OCI-LY1 (cell line): Measurements from ENCODE around the gene TRABD2B.

Experiments used
- H2AFZ ChIP-seq: fragments of 200-600 bp; sonication (generic), shearing (Covaris generic); 2 replicates; pipeline ENCODE4 v1.6.0; 2014; ENCODE audit warnings: antibody characterized with exemption, mild to moderate bottlenecking, low read length
- H3F3A ChIP-seq: fragments of 200-600 bp; sonication (generic), shearing (Covaris generic); 2 replicates; pipeline ENCODE4 v1.6.0; 2014; ENCODE audit warnings: mild to moderate bottlenecking, antibody characterized with exemption, low read length, moderate library complexity; ENCODE audit not compliant: insufficient read depth
- H3K27ac ChIP-seq: fragments of 200-600 bp; sonication (generic); 2 replicates; pipeline ENCODE4 v1.5.1; 2014; ENCODE audit warnings: low read length, mixed run types, mild to moderate bottlenecking, low read depth; ENCODE audit not compliant: poor library complexity, severe bottlenecking
- H3K27me3 ChIP-seq: fragments of 200-600 bp; sonication (generic); 2 replicates; pipeline ENCODE4 v1.6.0; 2014; ENCODE audit warnings: antibody characterized with exemption, mild to moderate bottlenecking, low read length, moderate library complexity; ENCODE audit not compliant: insufficient read depth
- H3K36me3 ChIP-seq: fragments of 200-600 bp; sonication (generic); 2 replicates; pipeline ENCODE4 v1.6.1; 2014; ENCODE audit warnings: mild to moderate bottlenecking, antibody characterized with exemption, low read length, moderate library complexity, mixed read lengths; ENCODE audit not compliant: insufficient read depth
- H3K4me1 ChIP-seq: fragments of 200-600 bp; sonication (generic); 2 replicates; pipeline ENCODE4 v1.5.1; 2014; ENCODE audit warnings: mild to moderate bottlenecking, low read length, moderate library complexity; ENCODE audit not compliant: insufficient read depth, severe bottlenecking
- H3K4me2 ChIP-seq: fragments of 200-600 bp; sonication (generic), shearing (Covaris generic); 2 replicates; pipeline ENCODE4 v1.6.1; 2014; ENCODE audit warnings: low read length
- H3K4me3 ChIP-seq: fragments of 200-600 bp; sonication (generic); 2 replicates; pipeline ENCODE4 v1.5.1; 2014; ENCODE audit warnings: low read length, low read depth, mild to moderate bottlenecking, mixed read lengths; ENCODE audit not compliant: poor library complexity, severe bottlenecking
- H3K79me2 ChIP-seq: fragments of 200-600 bp; shearing (Covaris generic); 2 replicates; pipeline ENCODE4 v1.6.1; 2016; ENCODE audit warnings: mixed run types, low read length, mixed read lengths; ENCODE audit not compliant: insufficient read depth
- H3K9ac ChIP-seq: fragments of 200-600 bp; sonication (generic), shearing (Covaris generic); 2 replicates; pipeline ENCODE4 v1.6.1; 2014; ENCODE audit warnings: mild to moderate bottlenecking, low read length, mixed read lengths
- H3K9me2 ChIP-seq: fragments of 200-600 bp; sonication (generic), shearing (Covaris generic); 2 replicates; pipeline ENCODE4 v1.6.1; 2014; ENCODE audit warnings: low read depth, mild to moderate bottlenecking, low read length, mixed read lengths
- H3K9me3 ChIP-seq: fragments of 200-600 bp; shearing (Covaris generic); 2 replicates; pipeline ENCODE4 v1.6.1; 2014; ENCODE audit warnings: low read length, mixed read lengths
- H4K20me1 ChIP-seq: fragments of 200-600 bp; sonication (generic), shearing (Covaris generic); 2 replicates; pipeline ENCODE4 v1.6.0; 2016; ENCODE audit warnings: mild to moderate bottlenecking, low read length; ENCODE audit not compliant: insufficient read depth
- EZH2 ChIP-seq: fragments of 200-600 bp; sonication (generic), shearing (Covaris generic); IDR thresholded peaks from 2 replicates; pipeline ENCODE4 v1.8.0; 2017; ENCODE audit warnings: borderline replicate concordance, mixed run types, mild to moderate bottlenecking, antibody characterized with exemption, low read length, moderate library complexity, mixed read lengths
- TF ChIP-seq, protein P1 (sequence below): fragments of 200-600 bp; sonication (generic), shearing (Covaris generic); IDR thresholded peaks from 2 replicates; pipeline ENCODE4 v1.5.1; 2017; ENCODE audit warnings: mild to moderate bottlenecking, antibody characterized with exemption, low read length, moderate library complexity, mixed read lengths

The TRABD2B gene

DNA sequence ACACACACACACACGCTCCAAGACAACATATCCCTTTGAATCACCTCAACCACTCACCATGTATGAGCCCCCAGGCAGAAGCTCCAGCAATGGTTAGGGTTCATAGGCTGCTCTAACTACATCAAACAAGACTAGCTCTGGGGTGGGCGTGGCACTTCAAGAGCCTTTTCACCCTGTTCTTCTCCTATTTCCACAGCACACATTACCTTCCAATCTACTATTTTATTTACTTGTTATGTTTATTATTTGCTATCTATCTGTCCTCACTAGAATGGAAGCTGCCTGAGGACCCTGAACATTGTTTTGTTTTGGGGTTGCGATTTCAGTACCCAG is 28.7 kb downstream of the TRABD2B start:
- no peak overlapping the region for H3K27ac ChIP-seq
- no peak overlapping the region for H3K4me3 ChIP-seq
- no peaks in the 10 kb centered on the region for H3K27me3 ChIP-seq
- H3K9me2 ChIP-seq, result no peaks in the 10 kb centered on the region
- no peak overlapping the region for H3K4me2 ChIP-seq
- H3K4me1 ChIP-seq, result no peaks in the 10 kb centered on the region
- no peaks in the 10 kb centered on the region for H3K79me2 ChIP-seq
- TF ChIP-seq EZH2, result no peak
- TF ChIP-seq, protein P1, sequence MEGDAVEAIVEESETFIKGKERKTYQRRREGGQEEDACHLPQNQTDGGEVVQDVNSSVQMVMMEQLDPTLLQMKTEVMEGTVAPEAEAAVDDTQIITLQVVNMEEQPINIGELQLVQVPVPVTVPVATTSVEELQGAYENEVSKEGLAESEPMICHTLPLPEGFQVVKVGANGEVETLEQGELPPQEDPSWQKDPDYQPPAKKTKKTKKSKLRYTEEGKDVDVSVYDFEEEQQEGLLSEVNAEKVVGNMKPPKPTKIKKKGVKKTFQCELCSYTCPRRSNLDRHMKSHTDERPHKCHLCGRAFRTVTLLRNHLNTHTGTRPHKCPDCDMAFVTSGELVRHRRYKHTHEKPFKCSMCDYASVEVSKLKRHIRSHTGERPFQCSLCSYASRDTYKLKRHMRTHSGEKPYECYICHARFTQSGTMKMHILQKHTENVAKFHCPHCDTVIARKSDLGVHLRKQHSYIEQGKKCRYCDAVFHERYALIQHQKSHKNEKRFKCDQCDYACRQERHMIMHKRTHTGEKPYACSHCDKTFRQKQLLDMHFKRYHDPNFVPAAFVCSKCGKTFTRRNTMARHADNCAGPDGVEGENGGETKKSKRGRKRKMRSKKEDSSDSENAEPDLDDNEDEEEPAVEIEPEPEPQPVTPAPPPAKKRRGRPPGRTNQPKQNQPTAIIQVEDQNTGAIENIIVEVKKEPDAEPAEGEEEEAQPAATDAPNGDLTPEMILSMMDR, result no peak
- H4K20me1 ChIP-seq, result no peaks in the 10 kb centered on the region
- no peaks in the 10 kb centered on the region for H3K9me3 ChIP-seq
- H3K36me3 ChIP-seq, result no peaks in the 10 kb centered on the region
- H2AFZ ChIP-seq, result no peak overlapping the region
- no peaks in the 10 kb centered on the region for H3F3A ChIP-seq
- H3K9ac ChIP-seq, result no peak overlapping the region

DNA sequence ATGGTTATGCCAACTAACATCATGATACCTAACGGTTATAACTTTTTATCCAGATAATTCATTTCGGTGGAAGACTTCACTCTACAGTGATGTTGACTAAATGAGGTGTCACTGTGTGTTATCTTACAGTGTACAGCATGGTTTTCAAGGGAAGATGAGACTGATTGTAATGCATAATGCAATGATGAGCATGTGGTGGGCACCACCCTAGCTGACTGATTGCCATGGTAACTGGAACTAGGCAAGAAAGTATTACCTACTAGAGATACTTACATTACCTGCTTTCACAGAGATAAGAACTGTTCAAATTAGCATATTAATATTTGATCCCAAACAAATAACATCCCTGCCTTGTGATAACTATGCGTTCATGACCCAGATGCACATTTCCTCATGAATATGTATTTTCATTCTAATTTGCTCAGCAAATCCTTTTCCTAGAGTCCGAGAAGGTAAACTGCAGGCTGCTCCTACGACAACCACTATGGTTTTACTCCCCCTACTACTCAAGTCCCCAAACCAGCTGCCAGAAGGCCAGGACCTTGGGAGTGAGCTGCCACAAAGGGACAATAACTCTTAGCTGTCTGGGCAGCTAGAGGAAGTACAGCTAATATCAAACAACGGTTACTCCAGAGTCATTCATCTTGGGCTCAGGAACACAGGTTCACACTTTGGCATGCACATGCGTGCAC is 29.2 kb downstream of the TRABD2B start:
- H2AFZ ChIP-seq, result no peak overlapping the region
- H4K20me1 ChIP-seq, result no peaks in the 10 kb centered on the region
- no peaks in the 10 kb centered on the region for H3K36me3 ChIP-seq
- no peak overlapping the region for H3K4me3 ChIP-seq
- H3K9ac ChIP-seq, result no peak overlapping the region
- TF ChIP-seq, protein P1, result no peak
- TF ChIP-seq EZH2, result no peak
- no peak overlapping the region for H3K4me2 ChIP-seq
- H3K27me3 ChIP-seq, result no peaks in the 10 kb centered on the region
- H3K9me3 ChIP-seq, result no peaks in the 10 kb centered on the region
- no peaks in the 10 kb centered on the region for H3K4me1 ChIP-seq
- no peaks in the 10 kb centered on the region for H3F3A ChIP-seq
- no peak overlapping the region for H3K27ac ChIP-seq
- no peaks in the 10 kb centered on the region for H3K79me2 ChIP-seq
- H3K9me2 ChIP-seq, result no peaks in the 10 kb centered on the region

DNA sequence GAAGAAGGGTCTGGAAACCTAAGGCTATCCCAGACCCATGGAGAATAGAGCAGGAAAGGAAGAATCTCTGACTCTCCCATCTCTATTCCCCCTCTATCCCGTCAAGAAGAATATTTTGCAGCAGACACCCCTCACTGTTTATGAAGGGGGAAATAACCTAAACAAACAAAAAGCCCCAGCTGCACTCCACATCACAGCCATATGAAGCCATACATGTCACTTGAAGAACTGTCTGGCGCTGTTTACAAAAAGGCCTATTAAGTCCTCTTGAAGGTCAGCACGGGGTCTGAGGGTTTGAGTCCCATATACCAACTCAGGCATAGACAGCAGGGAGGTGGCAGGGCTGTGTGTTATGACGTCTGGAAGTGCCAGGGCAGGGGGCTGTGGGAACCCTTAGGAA is 31.4 kb downstream of the TRABD2B start:
- Histone ChIP-seq H3K79me2 (no peaks in the 10 kb centered on the region), H3K9ac (no peak overlapping the region), H3K27ac (no peak overlapping the region), H2AFZ (no peak overlapping the region), H4K20me1 (no peaks in the 10 kb centered on the region), H3K4me1 (no peaks in the 10 kb centered on the region), H3K36me3 (no peaks in the 10 kb centered on the region), H3K27me3 (no peaks in the 10 kb centered on the region), H3K9me3 (no peaks in the 10 kb centered on the region), H3K4me2 (no peak overlapping the region), H3F3A (no peaks in the 10 kb centered on the region), H3K4me3 (no peak overlapping the region), H3K9me2 (no peaks in the 10 kb centered on the region)
- no peak for TF ChIP-seq EZH2
- TF ChIP-seq, protein P1, result no peak
